Measurements from ENCODE around the gene APOF. TPM values are rescaled to one million over a fixed set of nuclear protein-coding genes. Genes with fewer than 3 reads are reported as not detected.

The APOF gene
- total and polyA plus RNA-seq, 2 of the 8 experiments (the other 6 are each of a cell fraction or from before 2014, with no cell fraction given), result not detected

- TF ChIP-seq ATF2 (IDR thresholded peaks at IDR 0.05; ENCODE audit: low read length) (0 out of 2 replicates have a peak, but pooled peaks have one; percentile 35), NANOG (IDR thresholded peaks at IDR 0.05; ENCODE audit: insufficient read depth, low read depth, low read length, poor library complexity, severe bottlenecking) (peak; percentile 31), RAD21 (IDR thresholded peaks at IDR 0.05 in 1 of 2, conservative IDR thresholded peaks at IDR 0.05 in 1 of 2; ENCODE audit: low read depth in 2 of 2, low read length in 2 of 2) (peak; percentile 37 to 44; a peak in 3 of 4 replicates), CHD2 (IDR thresholded peaks at IDR 0.05; ENCODE audit: low read length) (peak; percentile 97), SP4 (IDR thresholded peaks at IDR 0.05; ENCODE audit: low read length) (peak; percentile 96), CBX5 (IDR thresholded peaks at IDR 0.05; ENCODE audit: low read depth, low read length) (no peak), CREB1 (IDR thresholded peaks at IDR 0.05) (peak; percentile 72; the same call in 1 of the 2 replicates), EP300 (IDR thresholded peaks at IDR 0.05; ENCODE audit: borderline replicate concordance in 1 of 2, low read depth in 2 of 2, low read length in 2 of 2) (no peak), SIRT6 (IDR thresholded peaks at IDR 0.05; ENCODE audit: low read length) (no peak), TCF12 (IDR thresholded peaks at IDR 0.05; ENCODE audit: low read depth, low read length) (0 out of 2 replicates have a peak, but pooled peaks have one; percentile 17), CBX8 (IDR thresholded peaks at IDR 0.05; ENCODE audit: borderline replicate concordance, low read depth, low read length) (no peak), MAFK (IDR thresholded peaks at IDR 0.05; ENCODE audit: low read depth, low read length) (no peak), RXRA (IDR thresholded peaks at IDR 0.05; ENCODE audit: insufficient read depth, low read depth, low read length) (no peak), JUND (IDR thresholded peaks at IDR 0.05; ENCODE audit: low read length) (no peak), BRCA1 (IDR thresholded peaks at IDR 0.05; ENCODE audit: low read depth, low read length) (peak; percentile 83), GTF2F1 (IDR thresholded peaks at IDR 0.05; ENCODE audit: borderline replicate concordance, low read depth, low read length) (no peak), BACH1 (IDR thresholded peaks at IDR 0.05; ENCODE audit: low read length) (no peak), CHD1 (IDR thresholded peaks at IDR 0.05; ENCODE audit: low read depth, low read length) (no peak), FOSL1 (IDR thresholded peaks at IDR 0.05; ENCODE audit: insufficient read depth, low read depth, low read length) (no peak), ATF3 (IDR thresholded peaks at IDR 0.05; ENCODE audit: insufficient read depth, low read depth, low read length) (0 out of 2 replicates have a peak, but pooled peaks have one; percentile 2)
Measured at GRCh38 chr12:56315622-56316473, 46.8 kb downstream of the APOF start, which contains the start of gene CNPY2 (continued).
